Osteoblast (primary cell): Measurements from ENCODE around the gene CMKLR1. TPM values are rescaled to one million over a fixed set of nuclear protein-coding genes. Genes with fewer than 3 reads are reported as not detected.
A peak's percentile ranks its signal among the peaks of the same experiment; 100 is the strongest.

Experiments used
- DNase-seq: peaks from one replicate; pipeline ENCODE4 v3.0.0; 2011; ENCODE audit warnings: low spot score, mixed read lengths; ENCODE audit not compliant: insufficient read length; ENCODE audit errors: missing footprints
- H2AFZ ChIP-seq: 2 replicates; pipeline ENCODE4 v1.6.0; 2011; ENCODE audit warnings: mild to moderate bottlenecking, low read length
- H3K27ac ChIP-seq: 2 replicates; pipeline ENCODE4 v1.5.1; 2011; ENCODE audit warnings: mild to moderate bottlenecking, low read depth, low read length, moderate library complexity
- H3K27me3 ChIP-seq: 2 replicates; pipeline ENCODE4 v1.6.0; 2012; ENCODE audit warnings: mild to moderate bottlenecking, control low read depth, inconsistent platforms, low read length, moderate library complexity; ENCODE audit not compliant: insufficient read depth
- H3K36me3 ChIP-seq: 2 replicates; pipeline ENCODE4 v1.5.1; 2011; ENCODE audit warnings: mild to moderate bottlenecking, low read length, control low read depth, moderate library complexity; ENCODE audit not compliant: insufficient read depth
- H3K4me1 ChIP-seq: 2 replicates; pipeline ENCODE4 v1.5.1; 2011; ENCODE audit warnings: mild to moderate bottlenecking, low read length, control low read depth, moderate library complexity; ENCODE audit not compliant: insufficient read depth
- H3K4me2 ChIP-seq: 2 replicates; pipeline ENCODE4 v1.6.0; 2011; ENCODE audit warnings: mild to moderate bottlenecking, low read length; ENCODE audit not compliant: insufficient read depth
- H3K4me3 ChIP-seq: fragments of 200-600 bp; sonication (generic); 3 replicates; pipeline ENCODE4 v1.5.1; 2012; ENCODE audit warnings: mild to moderate bottlenecking, low read length, inconsistent platforms; ENCODE audit not compliant: insufficient read depth
- H3K79me2 ChIP-seq: 2 replicates; pipeline ENCODE4 v1.6.0; 2012; ENCODE audit warnings: mild to moderate bottlenecking, low read length, control low read depth, inconsistent platforms; ENCODE audit not compliant: insufficient read depth
- H3K9me3 ChIP-seq: 2 replicates; pipeline ENCODE4 v1.5.1; 2011; ENCODE audit warnings: low read depth, low read length, control low read depth
- H4K20me1 ChIP-seq: 2 replicates; pipeline ENCODE4 v1.6.0; 2012; ENCODE audit warnings: mild to moderate bottlenecking, low read length, control low read depth; ENCODE audit not compliant: insufficient read depth
- CTCF ChIP-seq: IDR thresholded peaks from 2 replicates; pipeline ENCODE4 v1.5.1; 2011; ENCODE audit warnings: mild to moderate bottlenecking, low read depth, low read length, moderate library complexity; ENCODE audit errors: extremely low read depth
- total RNA-seq: library from RNA; depleted of rRNA; stranded (reverse); fragments of >200 nt; gene quantifications from 2 replicates; pipeline ENCODE4 v1.2.3, GENCODE V29; 2012

CMKLR1 gene
- total RNA-seq, 1 donor, result 9.8 TPM

GRCh38 chr12:108371801-108372344 lies 32.8 kb upstream of the CMKLR1 start:
- H2AFZ ChIP-seq, result no peak overlapping the region
- DNase-seq, result peak; percentile 90
- peak overlapping the region; percentile 55 for H3K4me2 ChIP-seq
- H3K4me3 ChIP-seq, result no peak overlapping the region
- no peaks in the 10 kb centered on the region for H4K20me1 ChIP-seq
- H3K27ac ChIP-seq, result peak overlapping the region; percentile 81
- H3K9me3 ChIP-seq, result peaks cover 12% of the 10 kb centered on the region
- no peaks in the 10 kb centered on the region for H3K36me3 ChIP-seq
- H3K4me1 ChIP-seq, result peaks cover 55% of the 10 kb centered on the region
- TF ChIP-seq CTCF, result no peak
- no peaks in the 10 kb centered on the region for H3K79me2 ChIP-seq
- no peaks in the 10 kb centered on the region for H3K27me3 ChIP-seq

GRCh38 chr12:108370415-108370814 lies 31.3 kb upstream of the CMKLR1 start:
- no peaks in the 10 kb centered on the region for H4K20me1 ChIP-seq
- no peaks in the 10 kb centered on the region for H3K27me3 ChIP-seq
- no peak overlapping the region for H2AFZ ChIP-seq
- no peak for TF ChIP-seq CTCF
- H3K36me3 ChIP-seq, result no peaks in the 10 kb centered on the region
- no peak overlapping the region for H3K4me2 ChIP-seq
- no peak for DNase-seq
- H3K79me2 ChIP-seq, result no peaks in the 10 kb centered on the region
- H3K4me3 ChIP-seq, result no peak overlapping the region
- peaks cover 49% of the 10 kb centered on the region for H3K4me1 ChIP-seq
- peaks cover 6% of the 10 kb centered on the region for H3K9me3 ChIP-seq
- H3K27ac ChIP-seq, result peak overlapping the region; percentile 81

GRCh38 chr12:108369736-108370396 lies 30.8 kb upstream of the CMKLR1 start:
- Histone ChIP-seq H3K4me2 (no peak overlapping the region), H3K79me2 (no peaks in the 10 kb centered on the region), H3K27me3 (no peaks in the 10 kb centered on the region), H4K20me1 (no peaks in the 10 kb centered on the region), H3K27ac (no peak overlapping the region), H3K9me3 (peaks cover 6% of the 10 kb centered on the region), H2AFZ (no peak overlapping the region), H3K36me3 (no peaks in the 10 kb centered on the region), H3K4me3 (no peak overlapping the region), H3K4me1 (peaks cover 44% of the 10 kb centered on the region)
- DNase-seq, result no peak
- no peak for TF ChIP-seq CTCF

- Histone ChIP-seq H3K9me3 (no peaks in the 10 kb centered on the region), H2AFZ (no peak overlapping the region), H3K27me3 (no peaks in the 10 kb centered on the region), H3K4me2 (no peak overlapping the region), H3K36me3 (no peaks in the 10 kb centered on the region), H3K27ac (peak overlapping the region; percentile 49), H4K20me1 (no peaks in the 10 kb centered on the region), H3K4me1 (peaks cover 37% of the 10 kb centered on the region), H3K4me3 (no peak overlapping the region), H3K79me2 (no peaks in the 10 kb centered on the region)
- TF ChIP-seq CTCF, result no peak
- no peak for DNase-seq
Observed at GRCh38 chr12:108368089-108368488, 29.0 kb upstream of the CMKLR1 start.
